GM12891 (cell line): ENCODE results near the gene CDH4.

Experiments used
- PAX5 ChIP-seq: IDR thresholded peaks from 2 replicates; pipeline ENCODE4 v1.6.1; 2011; ENCODE audit warnings: low read length, moderate library complexity, mild to moderate bottlenecking; ENCODE audit not compliant: insufficient read depth, severe bottlenecking
- POLR2A ChIP-seq: IDR thresholded peaks from 2 replicates; pipeline ENCODE4 v1.6.1; 2011; ENCODE audit warnings: low read depth, low read length, control low read depth
- POLR2AphosphoS5 ChIP-seq: IDR thresholded peaks from 2 replicates; pipeline ENCODE4 v1.6.1; 2011; ENCODE audit warnings: low read depth, low read length, control low read depth
- SPI1 ChIP-seq: IDR thresholded peaks from 2 replicates; pipeline ENCODE4 v1.6.1; 2011; ENCODE audit warnings: low read depth, low read length, control low read depth
- TAF1 ChIP-seq: IDR thresholded peaks from 2 replicates; pipeline ENCODE4 v1.6.1; 2011; ENCODE audit warnings: low read depth, low read length, control low read depth

GRCh38 chr20:61312925-61313324, 60.9 kb downstream of the CDH4 start:
- TF ChIP-seq POLR2AphosphoS5 (no peak), POLR2A (no peak), SPI1 (no peak), TAF1 (no peak), PAX5 (no peak)
